GM18868 (cell line): Measurements from ENCODE around the gene GFOD1.
"Not testable (repeated sequence)": the region's sequence is repeated elsewhere in the genome, so short reads cannot be mapped to it uniquely, and the experiment has no call there.

Experiments used
- ATAC-seq: cut with Tn5 transposase; IDR thresholded peaks from one replicate; pipeline ENCODE4 v1.9.1; 2021; ENCODE audit warnings: mild to moderate bottlenecking, moderate library complexity; ENCODE audit not compliant: unreplicated experiment

GFOD1 gene

GRCh38 chr6:13466304-13467215 is 20.8 kb downstream of the GFOD1 start:
- peak; percentile 47 for ATAC-seq

- ATAC-seq, result no peak
Measured at GRCh38 chr6:13465734-13466133, 21.7 kb downstream of the GFOD1 start.

- ATAC-seq, result no peak
Measured at GRCh38 chr6:13463941-13464340, 23.5 kb downstream of the GFOD1 start.

GRCh38 chr6:13463328-13463717 is 24.1 kb downstream of the GFOD1 start:
- ATAC-seq, result no peak

- no peak for ATAC-seq
Measured at GRCh38 chr6:13462458-13463327, 24.7 kb downstream of the GFOD1 start.

- ATAC-seq, result no peak
Measured at GRCh38 chr6:13461805-13462204, 25.6 kb downstream of the GFOD1 start.

GRCh38 chr6:13461307-13461706 is 26.1 kb downstream of the GFOD1 start:
- ATAC-seq, result no peak

- ATAC-seq, result not testable (repeated sequence)
Measured at GRCh38 chr6:13460289-13460688, 27.1 kb downstream of the GFOD1 start.

GRCh38 chr6:13457577-13457976 is 29.8 kb downstream of the GFOD1 start:
- ATAC-seq, result no peak

GRCh38 chr6:13455552-13455966 is 31.8 kb downstream of the GFOD1 start:
- ATAC-seq, result no peak

- peak; percentile 40 for ATAC-seq
Measured at GRCh38 chr6:13454286-13455221, 32.8 kb downstream of the GFOD1 start.

GRCh38 chr6:13453771-13454251 is 33.6 kb downstream of the GFOD1 start:
- ATAC-seq, result no peak

- no peak for ATAC-seq
Measured at GRCh38 chr6:13453153-13453552, 34.2 kb downstream of the GFOD1 start.

GRCh38 chr6:13452346-13453117 is 34.9 kb downstream of the GFOD1 start:
- ATAC-seq, result no peak

- ATAC-seq, result no peak
Measured at GRCh38 chr6:13451181-13451895, 36.1 kb downstream of the GFOD1 start.

GRCh38 chr6:13450628-13451027 is 36.8 kb downstream of the GFOD1 start:
- no peak for ATAC-seq

GRCh38 chr6:13447949-13448724 is 39.3 kb downstream of the GFOD1 start:
- ATAC-seq, result no peak

GRCh38 chr6:13446381-13446780 is 41.0 kb downstream of the GFOD1 start:
- no peak for ATAC-seq
